22Rv1 (cell line): ENCODE measurements around the gene DYNLT2.

ENCODE experiments used
- CTCF ChIP-seq: fragments of 450-650 bp; IDR thresholded peaks from 2 replicates; pipeline ENCODE4 v1.5.1; 2017; ENCODE audit warnings: mild to moderate bottlenecking
- ZFX ChIP-seq: fragments of 450-650 bp; IDR thresholded peaks from 2 replicates; pipeline ENCODE4 v1.6.1; 2017; ENCODE audit warnings: antibody characterized with exemption, borderline replicate concordance

- TF ChIP-seq CTCF (no peak), ZFX (no peak)
Measured at GRCh38 chr6:169763881-169764280, 12.5 kb upstream of the DYNLT2 start.
